ENCODE measurements around the gene DISC1.

DNA sequence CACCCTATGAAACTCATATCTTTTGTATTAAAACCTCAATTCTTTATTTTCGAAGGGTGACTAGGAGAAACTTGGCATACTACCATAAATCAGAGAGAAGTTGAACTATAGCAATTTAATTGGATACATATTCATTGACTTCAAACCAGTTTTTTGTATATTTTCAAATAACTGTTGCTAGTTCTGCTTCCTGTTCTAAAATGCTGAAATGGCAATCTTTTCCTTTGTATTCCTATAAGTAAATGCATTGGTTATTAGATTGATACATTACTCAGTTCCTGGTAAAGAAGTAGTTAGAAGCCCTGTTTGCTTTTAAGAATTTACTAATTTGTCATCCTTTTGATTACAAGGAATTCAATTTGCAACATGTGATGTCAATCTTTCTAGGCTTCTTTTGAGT, 200.0 kb downstream of the DISC1 start:
- TF ChIP-seq NFIC (IDR thresholded peaks at IDR 0.05; ENCODE audit: borderline replicate concordance) (no peak), CHD2 (IDR thresholded peaks at IDR 0.05; ENCODE audit: low read length, partially characterized antibody) (no peak), EP300 (IDR thresholded peaks at IDR 0.05; ENCODE audit: borderline replicate concordance in 1 of 2, low read depth in 1 of 2, low read length in 1 of 2) (no peak), MEF2A (IDR thresholded peaks at IDR 0.05; ENCODE audit: borderline replicate concordance, low read depth) (no peak), USF2 (IDR thresholded peaks at IDR 0.05; ENCODE audit: borderline replicate concordance, low read depth, low read length) (no peak)

All from SK-N-SH (cell line).